ENCODE results near the gene LILRB4. TPM values are rescaled to one million over a fixed set of nuclear protein-coding genes. Genes with fewer than 3 reads are reported as not detected.

Gene LILRB4
- total and polyA plus RNA-seq, 2 experiments from 2014 or later, result not detected

GRCh38 chr19:54665530-54665929 is 2.7 kb downstream of the LILRB4 start:
- Histone ChIP-seq H3K4me2 (no peak overlapping the region), H3F3A (replicated peaks; ENCODE audit: low read depth) (no peaks in the 10 kb centered on the region), H2AFZ (no peak overlapping the region), H3K4me1 (ENCODE audit: insufficient read depth) (no peaks in the 10 kb centered on the region), H3K27ac (ENCODE audit: low read depth) (no peak overlapping the region), H3K79me2 (replicated peaks; ENCODE audit: insufficient read depth) (no peaks in the 10 kb centered on the region), H4K20me1 (replicated peaks; ENCODE audit: insufficient read depth) (no peaks in the 10 kb centered on the region), H3K27me3 (ENCODE audit: insufficient read depth) (no peaks in the 10 kb centered on the region), H3K4me3 (no peak overlapping the region), H3K36me3 (ENCODE audit: insufficient read depth) (no peaks in the 10 kb centered on the region), H3K9me2 (ENCODE audit: insufficient read depth) (no peaks in the 10 kb centered on the region)
- Mint-ChIP-seq H3K27ac (no peak overlapping the region), H3K27me3 (ENCODE audit: insufficient read depth, low read depth, poor library complexity) (peaks cover 8% of the 10 kb centered on the region), H3K4me1 (no peaks in the 10 kb centered on the region), H3K4me3 (no peak overlapping the region), H3K9me3 (peaks cover 97% of the 10 kb centered on the region), H3K36me3 (ENCODE audit: low read depth) (peaks cover 27% of the 10 kb centered on the region)
- DNase-seq (ENCODE audit: low spot score), result no peak
- no peak for TF ChIP-seq NANOG (IDR thresholded peaks at IDR 0.05; ENCODE audit: borderline replicate concordance)
- TF ChIP-seq ETS1 (IDR thresholded peaks at IDR 0.05), result no peak
- no peak for TF ChIP-seq STAT1 (IDR thresholded peaks at IDR 0.05; ENCODE audit: unreplicated experiment)
- no peak for ATAC-seq

- no peaks in the 10 kb centered on the region for H4K20me1 ChIP-seq (replicated peaks; ENCODE audit: insufficient read depth)
- Mint-ChIP-seq H3K27me3 (ENCODE audit: insufficient read depth, low read depth, poor library complexity) (peaks cover 8% of the 10 kb centered on the region), H3K4me3 (no peak overlapping the region), H3K9me3 (peaks cover 95% of the 10 kb centered on the region), H3K4me1 (no peaks in the 10 kb centered on the region), H3K36me3 (ENCODE audit: low read depth) (peaks cover 18% of the 10 kb centered on the region), H3K27ac (no peak overlapping the region)
- no peaks in the 10 kb centered on the region for H3K36me3 ChIP-seq (ENCODE audit: insufficient read depth)
- no peak overlapping the region for H3K4me2 ChIP-seq
- no peak for DNase-seq (ENCODE audit: low spot score)
- no peak for ATAC-seq
- H3F3A ChIP-seq (replicated peaks; ENCODE audit: low read depth), result no peaks in the 10 kb centered on the region
- no peaks in the 10 kb centered on the region for H3K4me1 ChIP-seq (ENCODE audit: insufficient read depth)
- H3K9me2 ChIP-seq (ENCODE audit: insufficient read depth), result no peaks in the 10 kb centered on the region
- H3K27me3 ChIP-seq (ENCODE audit: insufficient read depth), result no peaks in the 10 kb centered on the region
- no peak overlapping the region for H2AFZ ChIP-seq
- no peaks in the 10 kb centered on the region for H3K79me2 ChIP-seq (replicated peaks; ENCODE audit: insufficient read depth)
- no peak overlapping the region for H3K27ac ChIP-seq (ENCODE audit: low read depth)
- H3K4me3 ChIP-seq, result no peak overlapping the region
- TF ChIP-seq STAT1 (IDR thresholded peaks at IDR 0.05; ENCODE audit: unreplicated experiment) (no peak), EZH2 (IDR thresholded peaks at IDR 0.05; ENCODE audit: low read depth, unreplicated experiment) (no peak), JUNB (IDR thresholded peaks at IDR 0.05; ENCODE audit: unreplicated experiment) (no peak), POLR2AphosphoS5 (IDR thresholded peaks at IDR 0.05; ENCODE audit: low read depth) (no peak), ETS1 (IDR thresholded peaks at IDR 0.05) (no peak), ZNF114 (CRISPR knock-in tag; IDR thresholded peaks at IDR 0.05) (no peak), REST (IDR thresholded peaks at IDR 0.05; ENCODE audit: unreplicated experiment) (no peak), EZH2phosphoT487 (IDR thresholded peaks at IDR 0.05; ENCODE audit: unreplicated experiment) (no peak), NANOG (IDR thresholded peaks at IDR 0.05; ENCODE audit: borderline replicate concordance) (no peak), ZNF462 (CRISPR knock-in tag; IDR thresholded peaks at IDR 0.05) (no peak)
Measured at GRCh38 chr19:54667217-54667616, 4.4 kb downstream of the LILRB4 start.
